ENCODE results near the gene MYO1D.

Gene MYO1D

DNA sequence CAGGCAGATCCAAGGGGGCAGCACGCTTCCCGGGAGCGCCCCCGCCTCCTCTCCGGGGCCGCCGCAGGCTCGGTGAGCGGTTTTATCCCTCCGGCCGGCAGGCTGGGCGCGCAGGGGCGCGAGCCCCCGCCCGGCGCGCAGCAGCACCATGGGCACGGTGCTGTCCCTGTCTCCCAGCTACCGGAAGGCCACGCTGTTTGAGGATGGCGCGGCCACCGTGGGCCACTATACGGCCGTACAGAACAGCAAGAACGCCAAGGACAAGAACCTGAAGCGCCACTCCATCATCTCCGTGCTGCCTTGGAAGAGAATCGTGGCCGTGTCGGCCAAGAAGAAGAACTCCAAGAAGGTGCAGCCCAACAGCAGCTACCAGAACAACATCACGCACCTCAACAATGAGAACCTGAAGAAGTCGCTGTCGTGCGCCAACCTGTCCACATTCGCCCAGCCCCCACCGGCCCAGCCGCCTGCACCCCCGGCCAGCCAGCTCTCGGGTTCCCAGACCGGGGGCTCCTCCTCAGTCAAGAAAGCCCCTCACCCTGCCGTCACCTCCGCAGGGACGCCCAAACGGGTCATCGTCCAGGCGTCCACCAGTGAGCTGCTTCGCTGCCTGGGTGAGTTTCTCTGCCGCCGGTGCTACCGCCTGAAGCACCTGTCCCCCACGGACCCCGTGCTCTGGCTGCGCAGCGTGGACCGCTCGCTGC lies 389.3 kb downstream of the MYO1D start:
- DNase-seq (ENCODE audit: low spot score), result no peak

- peak; percentile 75 for DNase-seq (ENCODE audit: low spot score)
Measured at GRCh38 chr17:32486701-32487472, 390.0 kb downstream of the MYO1D start, which contains the start of gene CDK5R1. Gene CDK5R1, plus strand, starts transcription at chr17:32486993. Its CDS starts 628 bp downstream, at chr17:32487621.

DNA sequence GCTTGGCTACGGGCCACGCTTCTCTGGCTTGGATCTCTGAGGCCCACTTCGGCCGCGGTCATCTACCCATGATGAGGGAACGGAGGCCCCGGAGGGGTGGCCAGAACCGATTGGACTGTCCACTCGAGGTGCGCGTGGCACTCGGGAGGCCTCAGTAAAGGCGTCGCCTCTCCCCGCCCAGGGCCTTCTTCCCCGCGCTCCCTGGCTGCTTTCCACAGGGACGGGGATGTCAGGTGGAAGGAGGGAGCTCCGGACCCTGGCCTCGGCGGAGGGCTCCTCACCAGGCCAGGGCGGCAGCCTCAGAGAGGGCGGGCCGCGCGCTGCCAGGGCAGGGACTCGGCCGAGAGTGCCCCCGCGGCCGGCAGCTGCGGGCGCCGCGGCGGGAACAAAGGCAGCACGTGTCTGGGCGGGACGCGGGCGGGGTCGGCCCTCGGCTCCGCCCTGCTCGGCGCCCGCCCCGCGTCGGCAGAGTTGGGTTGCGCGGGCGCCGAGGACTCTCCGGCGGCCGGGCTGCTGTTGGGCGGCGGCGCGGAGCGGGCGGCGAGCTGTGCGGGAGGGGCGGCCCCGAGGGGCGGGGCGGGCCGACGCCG lies 390.7 kb downstream of the MYO1D start:
- peak; percentile 91 for DNase-seq (ENCODE audit: low spot score)

- no peak for DNase-seq (ENCODE audit: low spot score)
Measured at GRCh38 chr17:32485261-32486110, 391.4 kb downstream of the MYO1D start.

- no peak for DNase-seq (ENCODE audit: low spot score)
Measured at GRCh38 chr17:32484628-32485027, 392.3 kb downstream of the MYO1D start.

DNA sequence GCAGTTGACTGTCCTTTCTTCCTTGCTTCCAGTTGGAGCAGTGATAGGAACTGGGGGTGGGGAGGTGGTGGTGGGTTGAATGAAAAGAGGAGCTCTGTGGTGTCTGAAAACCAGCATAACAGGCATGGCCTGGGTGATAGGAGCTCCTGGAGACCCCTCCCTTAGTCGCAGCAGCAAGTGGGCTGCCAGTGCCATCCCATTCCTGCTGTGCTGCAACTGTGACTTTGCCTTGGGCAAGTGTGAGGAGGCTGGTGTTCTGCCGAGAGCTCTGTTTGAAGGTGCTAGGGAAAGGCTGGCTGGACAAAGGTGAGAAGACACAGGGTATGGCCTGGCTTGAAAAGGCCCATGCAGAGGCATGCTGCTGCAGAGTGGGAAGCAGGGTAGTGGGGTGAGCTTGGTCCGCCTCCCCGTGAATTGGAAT lies 392.9 kb downstream of the MYO1D start:
- peak; percentile 25 for DNase-seq (ENCODE audit: low spot score)

- DNase-seq (ENCODE audit: low spot score), result peak; percentile 96
Measured at GRCh38 chr17:32483451-32484019, 393.4 kb downstream of the MYO1D start.

DNA sequence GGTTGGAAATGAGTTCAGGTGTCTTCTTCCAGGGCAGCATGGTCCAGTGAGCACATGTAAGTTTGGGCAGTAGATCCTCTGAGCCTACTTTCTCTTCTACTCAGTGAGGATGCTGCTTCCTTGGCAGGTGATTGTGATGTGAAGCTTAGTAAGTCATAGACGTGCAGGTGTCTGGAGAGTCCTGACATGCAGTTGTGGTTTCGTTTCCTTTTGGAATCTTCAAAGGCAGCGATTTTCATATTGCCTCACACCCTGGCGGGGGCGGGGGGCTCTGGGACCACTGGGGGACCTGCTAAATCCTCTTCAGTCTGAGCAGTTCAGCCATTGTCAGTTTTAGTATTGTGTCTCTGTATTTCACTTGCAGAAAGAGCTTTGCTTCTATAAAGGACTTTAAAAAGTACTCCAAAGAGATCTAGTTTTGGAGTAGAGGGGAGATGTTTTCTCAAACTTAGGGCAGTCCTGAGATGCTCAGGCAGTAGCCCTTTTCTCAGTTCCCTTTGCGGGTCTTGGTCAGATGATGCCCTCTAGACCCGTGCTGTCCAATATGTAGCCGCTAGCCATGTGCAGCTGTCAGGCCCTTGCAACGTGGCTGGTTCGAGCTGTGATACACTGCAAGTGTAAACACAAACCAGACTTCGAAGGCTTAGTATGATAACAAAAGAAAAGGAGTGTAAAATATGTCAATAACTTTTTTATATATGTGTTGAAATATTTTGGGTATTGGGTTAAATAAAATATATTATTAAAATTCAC lies 394.2 kb downstream of the MYO1D start:
- peak; percentile 33 for DNase-seq (ENCODE audit: low spot score)

GRCh38 chr17:32481193-32481592 lies 395.7 kb downstream of the MYO1D start:
- DNase-seq (ENCODE audit: low spot score), result no peak

- no peak for DNase-seq (ENCODE audit: low spot score)
Measured at GRCh38 chr17:32479074-32479617, 397.8 kb downstream of the MYO1D start.

DNA sequence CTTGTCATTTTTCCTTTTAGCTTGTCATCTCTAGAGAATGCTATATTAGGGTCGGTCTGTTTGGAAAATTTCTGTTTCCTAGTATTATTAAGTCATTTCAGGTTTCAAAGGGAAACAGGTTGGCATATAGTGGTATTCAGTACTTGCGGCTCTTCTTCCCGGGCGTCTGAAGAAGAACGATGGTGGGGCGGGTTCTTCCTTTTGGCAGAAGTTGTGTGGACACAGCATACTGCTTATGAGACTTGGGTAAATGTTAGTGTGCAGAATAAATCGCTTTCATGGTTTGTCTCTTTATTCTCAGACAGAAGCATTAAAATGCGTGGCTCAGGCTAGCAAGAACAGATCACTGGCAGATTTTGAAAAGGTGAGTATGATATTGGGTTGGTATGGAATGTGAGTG lies 399.7 kb downstream of the MYO1D start:
- DNase-seq (ENCODE audit: low spot score), result no peak

DNA sequence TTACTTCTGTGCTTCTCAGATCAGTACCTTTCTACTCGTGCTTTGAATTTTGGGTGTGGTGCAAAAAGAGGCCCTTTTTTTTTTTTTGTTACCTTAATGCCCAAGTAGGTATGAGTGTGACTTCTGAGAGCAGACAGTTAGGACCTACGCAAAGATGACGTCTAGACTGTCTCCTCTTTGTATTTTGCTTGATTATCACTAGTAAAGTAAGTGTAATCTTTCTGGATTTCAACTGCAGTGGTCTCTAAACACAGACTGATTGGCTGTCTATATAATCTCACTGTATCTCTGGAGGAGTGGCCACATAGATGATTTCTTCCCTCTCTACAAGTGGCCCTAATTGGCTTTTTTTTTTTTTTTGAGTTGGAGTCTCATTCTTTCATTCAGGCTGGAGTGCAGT lies 401.7 kb downstream of the MYO1D start:
- DNase-seq (ENCODE audit: low spot score), result no peak

- no peak for DNase-seq (ENCODE audit: low spot score)
Measured at GRCh38 chr17:32471652-32472051, 405.3 kb downstream of the MYO1D start.

GRCh38 chr17:32470405-32471167 lies 406.3 kb downstream of the MYO1D start:
- no peak for DNase-seq (ENCODE audit: low spot score)

GRCh38 chr17:32467949-32468348 lies 409.0 kb downstream of the MYO1D start:
- DNase-seq (ENCODE audit: low spot score), result no peak

- DNase-seq (ENCODE audit: low spot score), result no peak
Measured at GRCh38 chr17:32464374-32464773, 412.6 kb downstream of the MYO1D start.

DNA sequence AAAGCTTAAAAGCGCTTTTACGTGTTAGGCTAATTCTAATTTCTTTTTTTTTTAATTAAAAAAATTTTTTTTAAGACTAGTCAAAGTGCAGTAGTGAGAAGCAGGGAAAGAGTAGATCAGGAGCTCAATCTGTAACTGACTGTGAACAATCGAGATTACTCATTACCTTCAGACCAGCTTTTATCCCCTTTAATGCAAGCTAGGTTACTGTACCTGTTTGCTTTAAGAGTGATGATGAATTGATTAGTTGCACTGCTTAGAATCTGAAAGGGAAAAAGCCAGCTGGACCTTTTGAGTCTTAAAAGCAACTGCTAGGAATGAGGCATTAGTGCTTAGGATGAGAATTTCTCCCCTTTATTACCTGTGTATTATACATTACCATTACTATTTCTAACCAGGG lies 413.6 kb downstream of the MYO1D start:
- DNase-seq (ENCODE audit: low spot score), result no peak

- peak; percentile 49 for DNase-seq (ENCODE audit: low spot score)
Measured at GRCh38 chr17:32461853-32462617, 414.9 kb downstream of the MYO1D start.

- DNase-seq (ENCODE audit: low spot score), result no peak
Measured at GRCh38 chr17:32461498-32461852, 415.4 kb downstream of the MYO1D start.

All from Ammon's horn (tissue), 1 donor.